PC-3 (cell line): ENCODE data around the gene PRIMA1. TPM values are rescaled to one million over a fixed set of nuclear protein-coding genes. Genes with fewer than 3 reads are reported as not detected.

Experiments used
- ATAC-seq: fragments of 200-7000 bp; cut with Tn5 transposase; 2 replicates; pipeline ENCODE4 v1.9.1; 2020; ENCODE audit warnings: mild to moderate bottlenecking, moderate library complexity
- BruUV-seq: library from RNA; stranded (reverse); fragments of 400-500 nt; replicated peaks from 2 replicates; lab custom pipeline; 2021; lab: Mats Ljungman, UMichigan
- CTCF ChIA-PET: fragments of 300-600 bp; sonication (Branson Sonifier 250); formaldehyde crosslinking; loops from one replicate; lab custom pipeline; 2022; ENCODE audit warnings: antibody characterized with exemption; lab: Charles Lee
- POLR2A ChIA-PET: fragments of 300-600 bp; sonication (Branson Sonifier 250); formaldehyde crosslinking; loops from one replicate; lab custom pipeline; 2022; ENCODE audit warnings: antibody characterized with exemption; ENCODE audit not compliant: unreplicated experiment; lab: Charles Lee
- DNase-seq: peaks from one replicate; pipeline ENCODE4 v3.0.0-alpha.2; 2015
- H2AFZ ChIP-seq: fragments of 300-600 bp; sonication (generic); 2 replicates; pipeline ENCODE4 v1.6.0; 2016; ENCODE audit warnings: antibody characterized with exemption, low read length
- H3F3A ChIP-seq: fragments of 300-600 bp; sonication (generic); one replicate; pipeline ENCODE4 v1.6.0; 2017; ENCODE audit warnings: antibody characterized with exemption, low read length, control low read depth, mild to moderate bottlenecking; ENCODE audit not compliant: unreplicated experiment
- H3K27ac ChIP-seq: fragments of 300-600 bp; sonication (generic); 2 replicates; pipeline ENCODE4 v1.5.1; 2016; ENCODE audit warnings: mild to moderate bottlenecking, low read length
- H3K27me3 ChIP-seq: fragments of 300-600 bp; sonication (generic); 2 replicates; pipeline ENCODE4 v1.6.1; 2016; ENCODE audit warnings: low read length, mixed read lengths
- H3K36me3 ChIP-seq: fragments of 300-600 bp; sonication (generic); 2 replicates; pipeline ENCODE4 v1.6.1; 2016; ENCODE audit warnings: low read depth, mixed run types, low read length, mixed read lengths
- H3K4me1 ChIP-seq: fragments of 300-600 bp; sonication (generic); 2 replicates; pipeline ENCODE4 v1.5.1; 2016; ENCODE audit warnings: low read length; ENCODE audit not compliant: insufficient read depth
- H3K4me2 ChIP-seq: fragments of 300-600 bp; sonication (generic); 2 replicates; pipeline ENCODE4 v1.6.0; 2016; ENCODE audit warnings: low read length
- H3K4me3 ChIP-seq: fragments of 300-600 bp; sonication (generic); 2 replicates; pipeline ENCODE4 v1.5.1; 2016; ENCODE audit warnings: mild to moderate bottlenecking, low read length, mixed read lengths
- H3K79me2 ChIP-seq: fragments of 300-600 bp; sonication (generic); 2 replicates; pipeline ENCODE4 v1.6.1; 2017; ENCODE audit warnings: low read length, mixed read lengths
- H3K9ac ChIP-seq: fragments of 300-600 bp; sonication (generic); 2 replicates; pipeline ENCODE4 v1.6.0; 2016; ENCODE audit warnings: mild to moderate bottlenecking, low read length
- H3K9me2 ChIP-seq: fragments of 300-600 bp; sonication (generic); replicated peaks from 2 replicates; pipeline ENCODE4 v1.6.1; 2016; ENCODE audit warnings: mixed run types, low read length, mixed read lengths
- H3K9me3 ChIP-seq: fragments of 300-600 bp; sonication (generic); 2 replicates; pipeline ENCODE4 v1.6.1; 2016; ENCODE audit warnings: low read length, mixed read lengths
- H4K20me1 ChIP-seq: fragments of 300-600 bp; sonication (generic); 2 replicates; pipeline ENCODE4 v1.6.1; 2016; ENCODE audit warnings: low read length, mixed read lengths
- CTCF ChIP-seq: fragments of 300-600 bp; sonication (generic); conservative IDR thresholded peaks from 2 replicates; pipeline ENCODE4 v1.5.1; 2017; ENCODE audit warnings: antibody characterized with exemption, low read depth, mild to moderate bottlenecking, low read length
- EZH2 ChIP-seq: fragments of 300-600 bp; sonication (generic); IDR thresholded peaks from one replicate; pipeline ENCODE4 v1.6.1; 2017; ENCODE audit warnings: antibody characterized with exemption, mild to moderate bottlenecking, low read length; ENCODE audit not compliant: unreplicated experiment
- EZH2phosphoT487 ChIP-seq: fragments of 300-600 bp; sonication (generic); IDR thresholded peaks from 2 replicates; pipeline ENCODE4 v1.6.1; 2018; ENCODE audit warnings: mild to moderate bottlenecking, antibody characterized with exemption, low read length, borderline replicate concordance
- intact Hi-C: fragments of 100-400 bp; cut with micrococcal nuclease; formaldehyde crosslinking; loops from 2 replicates; pipeline ENCODE4 v1.9.0; 2023
- total RNA-seq: library from RNA; depleted of rRNA; stranded (reverse); fragments of >200 nt; gene quantifications from 2 replicates; pipeline ENCODE4 v1.2.3, GENCODE V29; 2014

Gene PRIMA1
- total RNA-seq, 1 experiment from 2014 or later = 0.04 TPM

GRCh38 chr14:93682459-93682858 lies 105.8 kb downstream of the PRIMA1 start:
- no peaks in the 10 kb centered on the region for H3F3A ChIP-seq

GRCh38 chr14:93676416-93676958 lies 111.8 kb downstream of the PRIMA1 start:
- Histone ChIP-seq H4K20me1 (no peaks in the 10 kb centered on the region), H3K27ac (no peak overlapping the region), H3K79me2 (no peaks in the 10 kb centered on the region), H3K4me3 (no peak overlapping the region), H3K36me3 (no peaks in the 10 kb centered on the region), H3K4me1 (no peaks in the 10 kb centered on the region), H3F3A (no peaks in the 10 kb centered on the region), H3K9me3 (no peaks in the 10 kb centered on the region), H3K27me3 (peaks cover 35% of the 10 kb centered on the region), H3K9ac (no peak overlapping the region), H2AFZ (no peak overlapping the region), H3K4me2 (no peak overlapping the region), H3K9me2 (no peaks in the 10 kb centered on the region)
- DNase-seq (no peak), ATAC-seq (no peak)
- no peak for TF ChIP-seq EZH2
- TF ChIP-seq EZH2phosphoT487 = no peak
- TF ChIP-seq CTCF = no peak
- no TSS peak for BruUV-seq
- ChIA-PET CTCF (no interaction called here), POLR2A (no interaction called here)
- intact Hi-C loops = no loop called here

More at GRCh38 chr14:93682459-93682858, 105.8 kb downstream of the PRIMA1 start:
- no TSS peak for BruUV-seq
- no peak overlapping the region for H3K27ac ChIP-seq
- no peak for ATAC-seq
- no peaks in the 10 kb centered on the region for H3K9me3 ChIP-seq
- CTCF ChIA-PET = no interaction called here
- DNase-seq = no peak
- H3K4me3 ChIP-seq = no peak overlapping the region
- no peaks in the 10 kb centered on the region for H3K36me3 ChIP-seq
- no peak overlapping the region for H3K9ac ChIP-seq
- peaks cover 59% of the 10 kb centered on the region for H3K27me3 ChIP-seq
- no peaks in the 10 kb centered on the region for H3K9me2 ChIP-seq
- no peak overlapping the region for H3K4me2 ChIP-seq
- no peak overlapping the region for H2AFZ ChIP-seq
- no peaks in the 10 kb centered on the region for H4K20me1 ChIP-seq
- no peaks in the 10 kb centered on the region for H3K79me2 ChIP-seq
- TF ChIP-seq EZH2phosphoT487 (no peak), EZH2 (no peak), CTCF (no peak)
- POLR2A ChIA-PET = interaction anchor here (0.7 kb wide), 1 partner anchor 68 kb away, joined by 3 read pairs; no protein-coding TSS in a partner anchor
- peaks cover 3% of the 10 kb centered on the region; the same call in 1 of the 2 replicates for H3K4me1 ChIP-seq
- intact Hi-C loops = no loop called here

GRCh38 chr14:93675651-93676050 lies 112.6 kb downstream of the PRIMA1 start:
- Histone ChIP-seq H3K9me2 (no peaks in the 10 kb centered on the region), H4K20me1 (no peaks in the 10 kb centered on the region), H3K36me3 (no peaks in the 10 kb centered on the region), H3K9me3 (no peaks in the 10 kb centered on the region), H3K4me2 (no peak overlapping the region), H3K27me3 (peaks cover 27% of the 10 kb centered on the region), H3K9ac (no peak overlapping the region), H3F3A (no peaks in the 10 kb centered on the region), H3K4me3 (no peak overlapping the region), H2AFZ (no peak overlapping the region), H3K4me1 (no peaks in the 10 kb centered on the region), H3K27ac (no peak overlapping the region), H3K79me2 (no peaks in the 10 kb centered on the region)
- DNase-seq (no peak), ATAC-seq (no peak)
- ChIA-PET CTCF (no interaction called here), POLR2A (no interaction called here)
- intact Hi-C loops = no loop called here
- TF ChIP-seq CTCF = no peak
- no peak for TF ChIP-seq EZH2phosphoT487
- TF ChIP-seq EZH2 = no peak
- no TSS peak for BruUV-seq
